Left renal pelvis (tissue), 4 donors: Measurements from ENCODE around the gene APOH. TPM values are rescaled to one million over a fixed set of nuclear protein-coding genes. Genes with fewer than 3 reads are reported as not detected.
"Not testable (repeated sequence)": the region's sequence is repeated elsewhere in the genome, so short reads cannot be mapped to it uniquely, and the experiment has no call there.

Experiments
- DNase-seq, 4 donors: peaks; one replicate each; pipeline ENCODE4 v3.0.0-alpha.2; 2013; ENCODE audit warnings: low read depth in 4 of 4, low spot score in 3 of 4
- polyA plus RNA-seq, 4 donors: library from polyadenylated mRNA; unstranded; fragments of 120-200 nt; gene quantifications; one replicate each; pipeline ENCODE4 v1.2.1, GENCODE V29; 2013; ENCODE audit not compliant: insufficient read length in 4 of 4

APOH gene, protein sequence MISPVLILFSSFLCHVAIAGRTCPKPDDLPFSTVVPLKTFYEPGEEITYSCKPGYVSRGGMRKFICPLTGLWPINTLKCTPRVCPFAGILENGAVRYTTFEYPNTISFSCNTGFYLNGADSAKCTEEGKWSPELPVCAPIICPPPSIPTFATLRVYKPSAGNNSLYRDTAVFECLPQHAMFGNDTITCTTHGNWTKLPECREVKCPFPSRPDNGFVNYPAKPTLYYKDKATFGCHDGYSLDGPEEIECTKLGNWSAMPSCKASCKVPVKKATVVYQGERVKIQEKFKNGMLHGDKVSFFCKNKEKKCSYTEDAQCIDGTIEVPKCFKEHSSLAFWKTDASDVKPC
- 10 to 100 TPM in 1 of 4 donors, under 1 TPM in 1, not detected in 2; 0.90 to 23.8 TPM for polyA plus RNA-seq

GRCh38 chr17:66228887-66229782 lies at the start of gene APOH:
Gene APOH, minus strand, starts transcription at chr17:66229415. Its CDS starts 36 bp downstream, at chr17:66229379.
- DNase-seq: no peak

DNA sequence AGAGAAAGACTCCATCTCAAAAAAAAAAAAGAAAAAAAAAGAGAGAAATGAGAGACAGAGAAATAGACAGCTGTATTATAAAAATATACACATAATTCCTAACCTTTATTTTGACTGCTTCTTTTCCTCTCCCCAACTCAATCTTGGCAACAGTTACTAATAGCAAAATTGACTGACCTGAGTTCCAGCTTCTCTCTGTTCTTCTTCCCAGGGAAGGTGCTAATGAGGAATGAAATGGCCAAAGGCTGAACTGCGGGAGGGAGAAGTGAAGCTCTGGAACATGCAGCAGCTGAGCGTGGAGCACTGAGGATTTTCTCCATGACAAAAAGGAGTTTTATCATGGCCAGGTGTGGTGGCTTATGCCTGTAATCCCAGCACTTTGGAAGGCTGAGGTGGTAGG lies 48.0 kb upstream of the APOH start:
- DNase-seq: no peak

- DNase-seq: no peak
Observed at GRCh38 chr17:66276328-66276937, 47.2 kb upstream of the APOH start.

- DNase-seq: no peak
Observed at GRCh38 chr17:66275651-66276050, 46.4 kb upstream of the APOH start.

GRCh38 chr17:66273586-66273848 lies 44.3 kb upstream of the APOH start:
- DNase-seq: no peak

DNA sequence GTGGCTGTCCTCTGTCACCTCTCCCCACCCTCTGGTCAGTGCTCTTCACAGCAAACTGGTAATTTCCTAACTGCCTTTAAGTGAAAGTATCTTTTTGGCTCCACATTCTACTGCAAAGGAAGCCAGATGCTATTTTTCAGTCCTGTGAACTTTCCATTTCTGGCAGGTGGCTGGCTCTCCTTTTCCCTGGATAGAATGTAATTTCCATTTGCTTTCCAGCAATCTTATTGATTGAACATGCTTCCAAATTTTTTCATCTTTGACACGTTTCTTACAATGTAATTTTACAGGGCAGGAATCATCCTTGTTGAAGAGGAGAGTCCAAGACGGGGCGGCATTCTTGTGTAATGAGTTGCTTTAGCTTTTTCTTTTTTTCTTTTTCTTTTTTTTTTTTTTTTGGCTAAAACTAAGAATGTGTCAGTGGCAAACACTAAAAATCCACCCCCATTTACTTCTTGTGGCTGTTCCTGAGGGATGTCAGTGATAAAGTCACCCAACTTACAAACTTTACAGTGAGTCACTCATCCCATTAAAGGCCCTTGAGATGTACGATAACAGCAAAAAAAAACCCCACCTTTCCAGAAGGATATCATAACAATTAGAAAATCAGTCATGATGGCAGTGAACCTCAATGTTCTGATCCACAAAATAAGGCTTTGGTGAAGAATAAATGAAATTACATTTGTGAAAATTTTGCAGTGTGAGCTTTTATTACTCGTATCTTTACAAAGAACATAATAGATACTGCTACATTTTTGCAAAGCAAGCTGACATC lies 43.8 kb upstream of the APOH start:
- DNase-seq: no peak

DNA sequence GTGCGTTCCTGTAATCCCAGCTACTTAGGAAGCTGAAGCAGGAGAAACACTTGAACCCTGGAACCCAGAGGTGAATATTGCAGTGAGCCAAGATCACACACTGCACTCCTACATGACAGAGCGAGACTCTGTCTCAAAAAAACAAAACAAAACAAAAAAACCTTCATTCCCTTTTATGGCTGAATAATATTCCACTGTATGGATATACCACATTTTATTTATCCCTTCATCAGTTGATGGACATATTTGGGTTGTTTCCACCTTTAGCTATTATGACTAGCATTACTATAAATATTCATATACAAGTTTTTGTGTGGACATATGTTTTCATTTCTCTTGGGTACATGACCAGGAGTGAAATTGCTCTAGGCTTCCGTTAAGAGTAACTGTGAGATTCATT lies 42.3 kb upstream of the APOH start:
- no peak for DNase-seq

DNA sequence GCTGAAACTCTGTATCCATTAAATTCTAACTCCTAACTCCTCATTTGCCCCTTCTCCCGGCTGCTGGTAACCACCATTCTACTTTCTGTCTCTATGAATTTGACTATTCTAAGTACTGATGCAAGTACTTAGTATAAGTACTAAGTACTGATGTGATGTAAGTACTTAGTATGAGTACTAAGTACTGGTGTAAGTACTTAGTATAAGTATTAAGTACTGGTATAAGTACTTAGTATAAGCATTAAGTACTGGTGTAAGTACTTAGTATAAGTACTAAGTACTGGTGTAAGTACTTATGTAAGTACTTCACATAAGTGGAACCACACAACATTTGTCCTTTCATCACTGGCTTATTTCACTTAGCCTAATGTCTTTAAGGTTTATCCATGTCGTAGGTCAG lies 40.9 kb upstream of the APOH start:
- DNase-seq: no peak

DNA sequence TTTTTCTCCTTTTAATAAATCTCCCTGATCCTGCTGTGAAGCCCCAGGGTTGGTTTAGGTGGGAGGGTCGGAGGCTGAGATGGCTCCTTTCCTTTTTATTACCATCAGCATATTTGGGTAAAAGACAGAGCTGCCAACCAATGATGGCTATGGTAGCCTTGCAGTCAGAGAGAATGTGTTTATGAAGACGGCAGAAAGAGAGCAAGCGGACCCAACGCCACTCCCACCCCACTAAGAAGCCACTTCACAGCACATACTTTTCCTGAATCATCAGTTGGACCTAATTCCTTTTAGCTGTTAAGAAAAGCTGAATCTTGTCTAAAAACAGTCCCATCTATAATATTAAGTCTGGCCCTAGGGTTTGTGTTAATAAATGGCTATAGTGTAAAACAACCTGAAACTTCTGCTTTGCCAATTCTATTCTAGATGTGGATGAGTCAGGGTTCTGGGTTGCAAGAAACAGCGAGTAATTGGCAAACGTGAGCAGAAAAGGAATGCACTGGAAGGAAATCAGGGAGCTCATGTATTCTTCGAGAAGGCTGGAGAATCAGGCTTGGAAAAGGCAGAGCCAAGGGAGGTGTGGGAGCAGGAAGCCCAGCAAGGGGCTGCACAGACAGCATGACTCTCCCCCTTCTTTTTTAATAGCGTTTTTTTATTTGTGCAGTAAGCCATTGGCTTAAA lies 39.2 kb upstream of the APOH start:
- no peak for DNase-seq

- no peak for DNase-seq
Observed at GRCh38 chr17:66264696-66265095, 35.5 kb upstream of the APOH start.

DNA sequence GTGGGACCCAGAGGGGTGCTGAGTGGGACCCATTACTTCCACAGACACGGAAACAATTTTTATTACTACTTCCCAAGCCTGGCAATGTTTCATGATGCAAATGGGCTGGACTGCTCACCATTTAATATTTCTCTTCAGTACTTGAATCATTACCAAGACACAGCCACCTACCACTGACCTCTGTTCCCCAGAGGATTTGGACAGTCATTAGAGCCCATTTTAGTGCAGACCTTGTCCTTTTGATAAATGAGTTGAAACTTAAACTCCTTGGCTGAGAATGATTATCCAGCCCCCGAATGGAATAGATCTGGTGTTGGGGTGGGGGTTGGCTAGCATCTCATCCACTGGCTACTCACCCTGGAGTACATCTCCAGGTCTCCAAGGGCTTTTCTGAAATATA lies 33.6 kb upstream of the APOH start:
- no peak for DNase-seq

- DNase-seq: no peak
Observed at GRCh38 chr17:66260688-66261087, 31.5 kb upstream of the APOH start.

DNA sequence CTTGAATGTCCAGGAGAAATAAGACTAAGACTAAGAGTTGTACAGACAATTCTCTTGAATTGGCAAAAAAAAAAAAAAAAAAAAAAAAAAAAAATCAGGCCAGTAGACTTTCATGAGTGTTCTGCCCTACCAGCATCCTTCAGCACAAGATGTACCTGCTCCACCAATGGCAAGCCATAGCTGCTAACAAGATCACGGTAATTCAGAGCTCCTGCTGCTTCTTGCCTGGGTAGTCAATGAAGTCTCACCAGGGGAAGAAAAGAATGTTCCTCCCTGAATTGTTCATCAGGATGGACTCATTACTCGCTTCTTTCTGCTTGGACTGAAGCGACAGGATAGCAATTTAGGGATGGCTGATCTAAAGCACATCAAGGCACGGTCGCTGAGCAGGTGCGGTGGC lies 31.1 kb upstream of the APOH start:
- no peak for DNase-seq

DNA sequence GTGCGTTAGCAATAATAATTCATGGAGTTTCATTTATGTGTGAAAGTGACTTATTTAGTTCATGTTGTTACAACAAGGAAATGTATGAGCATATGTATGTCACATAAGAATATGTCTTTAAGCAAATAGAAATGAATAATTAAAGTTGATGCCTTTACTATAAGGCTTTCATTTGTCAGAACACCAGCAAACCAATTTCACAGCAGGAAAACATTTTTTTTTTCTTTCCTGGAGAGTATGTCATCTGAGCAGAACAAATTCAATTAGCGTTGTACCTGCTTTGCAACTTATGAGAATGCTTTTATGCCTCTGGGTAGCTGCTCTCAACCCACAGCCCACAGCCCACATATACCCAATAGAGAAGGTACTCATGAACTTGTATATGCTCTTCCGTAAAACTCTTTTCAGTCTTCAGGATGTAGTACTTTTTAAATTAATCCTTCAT lies 26.3 kb upstream of the APOH start:
- no peak for DNase-seq

DNA sequence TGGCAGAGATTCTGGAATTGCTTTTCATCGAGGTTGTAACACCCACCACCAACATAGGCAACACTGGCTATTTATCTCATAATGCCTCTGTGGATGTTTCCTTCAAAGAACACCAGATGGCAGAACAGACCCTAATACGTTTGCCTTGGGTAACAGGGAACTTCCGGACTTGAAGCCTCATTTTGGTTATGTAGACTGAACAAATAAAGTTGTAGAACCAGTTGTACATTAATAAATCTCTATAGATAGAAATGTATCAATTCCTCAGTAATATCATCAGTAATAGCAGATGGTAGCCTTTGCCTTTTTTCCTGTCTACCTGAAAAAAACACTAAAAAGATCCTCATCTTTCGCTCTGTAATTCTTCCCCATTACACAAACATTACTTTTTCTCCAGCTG lies 25.9 kb upstream of the APOH start:
- peak; percentile 31 to 70 (median 55) for DNase-seq

- DNase-seq: not testable (repeated sequence)
Observed at GRCh38 chr17:66253458-66253857, 24.2 kb upstream of the APOH start.

GRCh38 chr17:66250686-66251085 lies 21.5 kb upstream of the APOH start:
- DNase-seq: no peak

DNA sequence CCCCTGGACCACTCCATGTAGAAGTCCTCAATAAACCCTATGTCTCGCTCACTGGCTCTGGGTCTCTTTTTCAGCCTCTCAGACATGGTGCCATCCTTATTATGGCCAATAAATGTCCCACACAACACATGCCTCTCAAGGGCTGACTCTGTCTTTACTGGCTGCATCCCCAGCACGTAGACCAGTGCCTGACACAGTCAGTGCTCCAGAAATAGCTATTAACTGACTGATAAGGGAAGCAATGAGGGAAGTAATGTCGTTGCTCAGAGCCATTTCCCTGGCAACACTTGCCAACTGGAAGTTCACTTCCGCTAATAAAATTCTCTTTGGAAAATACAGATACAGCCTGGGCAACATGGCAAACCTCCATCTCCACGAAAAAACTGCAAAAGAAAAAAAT lies 19.1 kb upstream of the APOH start:
- DNase-seq: no peak

DNA sequence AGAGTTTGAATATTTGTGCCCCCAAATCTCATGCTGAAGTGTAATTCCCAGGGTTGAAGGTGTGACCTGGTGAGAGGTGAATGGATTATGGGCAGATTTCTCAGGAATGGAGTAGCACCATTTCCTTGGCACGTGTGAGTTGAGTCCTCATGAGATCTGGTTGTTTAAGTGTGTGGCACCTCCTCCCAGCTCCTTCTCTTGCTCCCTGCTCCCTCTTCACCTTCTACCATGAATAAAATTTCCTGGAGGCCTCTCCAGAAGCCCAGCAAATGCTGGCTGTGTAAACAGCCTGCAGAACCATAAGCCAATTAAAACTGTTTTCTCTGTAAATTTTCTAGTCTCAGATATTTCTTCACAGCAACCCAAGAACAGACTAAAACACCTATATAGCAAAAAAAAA lies 12.6 kb upstream of the APOH start:
- no peak for DNase-seq

GRCh38 chr17:66240630-66241029 lies 11.4 kb upstream of the APOH start:
- DNase-seq: no peak
